ENCODE data around the gene ALPG.
"Not testable (repeated sequence)": the region's sequence is repeated elsewhere in the genome, so short reads cannot be mapped to it uniquely, and the experiment has no call there.

Gene ALPG

DNA sequence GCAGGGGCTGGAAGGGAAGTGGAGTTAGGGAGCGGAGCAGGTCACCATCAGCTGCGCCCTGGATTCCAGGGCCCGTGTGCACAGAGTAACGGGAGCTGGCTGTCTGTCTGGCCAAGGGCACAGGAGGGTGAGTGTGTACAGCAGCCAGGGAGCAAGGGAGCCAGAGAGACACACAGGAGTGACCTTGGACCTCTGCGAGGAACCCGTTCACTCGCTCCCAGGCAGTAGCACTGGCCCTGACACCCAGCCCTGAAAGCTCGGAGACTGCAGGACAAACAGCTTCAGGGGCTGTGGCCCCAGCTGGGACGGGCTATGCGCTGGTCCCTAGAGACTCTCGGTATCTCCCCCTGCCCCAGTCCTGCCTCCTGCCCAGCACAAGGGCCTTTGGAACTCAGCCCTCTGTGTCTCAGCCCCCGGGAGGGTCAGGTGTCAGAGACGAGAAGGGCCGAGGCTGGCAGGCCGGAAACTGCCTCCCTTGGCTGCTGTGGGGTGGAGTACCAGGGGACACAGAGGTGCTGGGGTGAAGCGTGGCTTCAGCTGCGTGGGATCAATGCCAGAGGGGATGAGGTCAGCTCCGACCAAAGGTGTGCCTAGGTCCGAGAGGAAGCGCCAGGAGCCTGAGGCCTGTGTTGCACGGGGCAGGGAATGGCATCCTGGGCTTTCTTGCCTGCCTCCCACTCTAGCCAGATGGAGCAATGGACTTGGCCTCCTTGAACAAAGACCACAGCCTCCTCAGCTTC lies 37.2 kb downstream of the ALPG start:
- not testable (repeated sequence) for H3K4me3 ChIP-seq (ENCODE audit: extremely low read depth, insufficient read depth, low read length, poor library complexity, severe bottlenecking); H3K4me1 ChIP-seq (ENCODE audit: control insufficient read depth, insufficient read depth, low read length, poor library complexity, severe bottlenecking); H3K9me3 ChIP-seq (ENCODE audit: control insufficient read depth, low read length); H3K36me3 ChIP-seq (ENCODE audit: control insufficient read depth, insufficient read depth, low read length); H3K27ac ChIP-seq (ENCODE audit: low read depth, low read length, severe bottlenecking)
- 86 to 92% methylated on average over 7 to 8 of the region's 21 CpGs for WGBS, 2 experiments (ENCODE audit: insufficient coverage in 2 of 2)

GRCh38 chr2:232444409-232445148 lies 37.9 kb downstream of the ALPG start:
- no peak overlapping the region for H3K27ac ChIP-seq (ENCODE audit: low read depth, low read length, severe bottlenecking)
- peaks cover 6% of the 10 kb centered on the region for H3K4me1 ChIP-seq (ENCODE audit: control insufficient read depth, insufficient read depth, low read length, poor library complexity, severe bottlenecking)
- H3K36me3 ChIP-seq (ENCODE audit: control insufficient read depth, insufficient read depth, low read length), result no peaks in the 10 kb centered on the region
- H3K4me3 ChIP-seq (ENCODE audit: extremely low read depth, insufficient read depth, low read length, poor library complexity, severe bottlenecking), result no peak overlapping the region
- WGBS, 2 experiments (ENCODE audit: insufficient coverage in 2 of 2), result 77 to 82% methylated on average over 11 to 21 of the region's 21 CpGs
- no peaks in the 10 kb centered on the region for H3K9me3 ChIP-seq (ENCODE audit: control insufficient read depth, low read length)

DNA sequence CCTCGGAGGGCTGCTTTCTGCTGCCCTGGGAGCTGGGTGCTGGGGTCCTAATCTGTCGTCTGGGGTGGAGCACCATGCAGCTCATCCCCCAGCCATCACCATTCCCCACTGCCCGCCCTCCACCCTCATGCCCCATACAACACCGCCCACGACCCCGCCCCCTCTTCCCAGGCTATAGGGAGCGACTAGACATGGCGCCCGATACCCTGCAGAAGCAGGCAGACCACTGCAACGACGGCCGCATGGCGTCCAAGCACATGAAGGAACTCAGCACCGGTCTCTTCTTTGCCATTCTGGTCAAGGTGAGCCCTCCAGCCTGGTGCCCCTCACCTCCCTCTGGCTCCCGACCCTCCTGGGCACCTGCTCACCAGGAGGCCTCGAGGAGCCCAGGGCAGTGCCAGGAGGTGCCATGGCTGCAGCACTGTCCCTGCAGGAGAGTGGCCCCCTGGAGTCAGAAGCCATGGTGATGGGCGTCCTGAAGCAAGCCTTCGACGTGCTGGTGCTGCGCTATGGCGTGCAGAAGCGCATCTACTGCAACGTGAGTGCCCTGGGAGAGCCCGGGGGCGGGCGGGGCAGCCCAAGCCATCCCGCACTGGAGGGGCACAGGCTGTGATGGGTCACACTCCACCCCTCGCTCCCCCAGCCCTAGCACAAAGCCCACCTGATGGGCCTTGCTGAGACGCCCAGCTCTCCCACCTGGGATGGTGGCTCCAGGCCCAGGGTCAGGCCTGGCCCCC lies 38.7 kb downstream of the ALPG start:
- not testable (repeated sequence) for H3K4me1 ChIP-seq (ENCODE audit: control insufficient read depth, insufficient read depth, low read length, poor library complexity, severe bottlenecking); H3K27ac ChIP-seq (ENCODE audit: low read depth, low read length, severe bottlenecking); H3K9me3 ChIP-seq (ENCODE audit: control insufficient read depth, low read length); H3K36me3 ChIP-seq (ENCODE audit: control insufficient read depth, insufficient read depth, low read length); H3K4me3 ChIP-seq (ENCODE audit: extremely low read depth, insufficient read depth, low read length, poor library complexity, severe bottlenecking)
- 79 to 84% methylated on average over 8 to 12 of the region's 29 CpGs for WGBS, 2 experiments (ENCODE audit: insufficient coverage in 2 of 2)

DNA sequence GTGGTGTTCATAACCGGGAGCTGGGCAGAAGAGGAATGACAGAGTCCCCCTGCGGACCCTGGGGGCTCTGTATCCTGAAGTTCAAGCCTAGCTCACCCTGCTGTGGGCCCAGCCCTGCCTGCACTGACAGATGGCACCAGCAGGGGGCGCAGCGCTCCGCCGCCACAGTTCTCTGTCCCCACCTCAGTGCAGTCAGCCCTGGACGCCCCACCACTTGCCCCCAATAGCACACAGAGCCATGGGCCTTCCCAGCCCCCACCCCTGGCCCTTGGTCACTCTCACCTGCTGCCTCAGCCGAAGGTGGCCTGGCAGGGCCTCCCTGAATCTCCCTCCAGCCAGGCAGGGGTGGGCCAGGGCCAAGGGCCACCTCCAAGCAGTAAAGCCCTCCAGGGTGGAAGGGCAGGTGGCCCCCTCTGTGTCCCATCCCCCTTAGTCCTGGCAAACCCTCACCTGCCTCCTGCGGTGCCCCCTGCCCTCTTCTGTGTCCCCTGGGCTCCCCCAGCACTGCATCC lies 39.7 kb downstream of the ALPG start:
- not testable (repeated sequence) for H3K36me3 ChIP-seq (ENCODE audit: control insufficient read depth, insufficient read depth, low read length); H3K27ac ChIP-seq (ENCODE audit: low read depth, low read length, severe bottlenecking); H3K4me3 ChIP-seq (ENCODE audit: extremely low read depth, insufficient read depth, low read length, poor library complexity, severe bottlenecking); H3K4me1 ChIP-seq (ENCODE audit: control insufficient read depth, insufficient read depth, low read length, poor library complexity, severe bottlenecking); H3K9me3 ChIP-seq (ENCODE audit: control insufficient read depth, low read length)
- 20 to 43% methylated on average over 1 to 5 of the region's 9 CpGs for WGBS, 2 experiments (ENCODE audit: insufficient coverage in 2 of 2)

DNA sequence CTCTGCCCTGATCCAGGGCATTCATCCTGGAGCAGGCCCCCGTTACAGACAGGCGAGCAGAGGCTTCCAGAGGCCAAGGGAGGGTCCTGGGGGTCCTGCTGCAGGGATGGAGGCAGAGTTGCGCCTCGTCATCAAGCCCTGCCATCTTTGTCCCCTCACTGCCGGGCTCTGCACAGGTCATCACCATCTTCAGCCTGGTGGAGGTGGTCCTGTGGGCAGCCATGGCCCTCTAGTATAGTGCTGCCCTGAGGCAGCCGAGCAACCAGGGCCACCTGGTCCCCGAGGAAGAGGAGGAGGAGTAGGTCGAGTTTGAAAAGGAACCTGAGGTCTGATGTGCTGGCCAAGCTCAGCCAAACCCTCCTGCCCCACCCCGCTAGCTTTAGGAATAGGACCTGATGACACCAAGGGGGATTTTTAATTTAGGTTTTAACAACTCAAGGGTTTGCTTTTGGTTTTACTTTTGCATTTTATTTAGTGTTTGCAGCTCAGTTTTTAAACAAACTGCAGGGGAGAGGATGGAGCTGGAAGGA lies 40.5 kb downstream of the ALPG start:
- WGBS, 2 experiments (ENCODE audit: insufficient coverage in 2 of 2), result 92 to 100% methylated on average over 2 to 5 of the region's 9 CpGs
- Histone ChIP-seq H3K27ac (ENCODE audit: low read depth, low read length, severe bottlenecking) (no peak overlapping the region), H3K9me3 (ENCODE audit: control insufficient read depth, low read length) (no peaks in the 10 kb centered on the region), H3K4me3 (ENCODE audit: extremely low read depth, insufficient read depth, low read length, poor library complexity, severe bottlenecking) (no peak overlapping the region), H3K36me3 (ENCODE audit: control insufficient read depth, insufficient read depth, low read length) (no peaks in the 10 kb centered on the region), H3K4me1 (ENCODE audit: control insufficient read depth, insufficient read depth, low read length, poor library complexity, severe bottlenecking) (peaks cover 6% of the 10 kb centered on the region)

- Histone ChIP-seq H3K9me3 (ENCODE audit: control insufficient read depth, low read length) (no peaks in the 10 kb centered on the region), H3K4me3 (ENCODE audit: extremely low read depth, insufficient read depth, low read length, poor library complexity, severe bottlenecking) (no peak overlapping the region), H3K27ac (ENCODE audit: low read depth, low read length, severe bottlenecking) (no peak overlapping the region), H3K4me1 (ENCODE audit: control insufficient read depth, insufficient read depth, low read length, poor library complexity, severe bottlenecking) (peaks cover 6% of the 10 kb centered on the region), H3K36me3 (ENCODE audit: control insufficient read depth, insufficient read depth, low read length) (no peaks in the 10 kb centered on the region)
- WGBS, 2 experiments (ENCODE audit: insufficient coverage in 2 of 2), result 85 to 91% methylated on average over 14 to 17 of the region's 18 CpGs
Observed at GRCh38 chr2:232447638-232448303, 41.1 kb downstream of the ALPG start.

DNA sequence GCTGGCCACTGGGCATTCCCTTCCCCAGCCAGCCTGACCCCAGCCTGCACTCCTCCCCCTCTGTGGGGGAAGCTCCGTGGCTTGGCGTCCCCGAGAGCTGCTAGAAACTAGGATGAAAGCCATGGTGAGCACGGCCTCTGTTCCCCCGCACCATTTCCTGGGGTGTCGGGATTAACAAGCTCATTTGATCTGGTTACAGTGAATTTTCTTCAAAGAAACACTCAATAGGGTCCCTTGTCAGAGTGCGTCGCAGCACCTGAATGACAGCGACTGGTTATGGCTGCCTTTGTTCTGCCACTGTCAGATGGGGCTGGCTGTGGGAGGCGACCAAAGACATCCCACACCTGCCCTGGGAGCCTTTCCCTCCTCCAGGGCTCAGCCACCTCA lies 41.7 kb downstream of the ALPG start:
- peaks cover 6% of the 10 kb centered on the region for H3K4me1 ChIP-seq (ENCODE audit: control insufficient read depth, insufficient read depth, low read length, poor library complexity, severe bottlenecking)
- no peaks in the 10 kb centered on the region for H3K36me3 ChIP-seq (ENCODE audit: control insufficient read depth, insufficient read depth, low read length)
- H3K9me3 ChIP-seq (ENCODE audit: control insufficient read depth, low read length), result no peaks in the 10 kb centered on the region
- no peak overlapping the region for H3K27ac ChIP-seq (ENCODE audit: low read depth, low read length, severe bottlenecking)
- WGBS, 2 experiments (ENCODE audit: insufficient coverage in 2 of 2), result 66 to 69% methylated on average over 5 to 7 of the region's 10 CpGs
- H3K4me3 ChIP-seq (ENCODE audit: extremely low read depth, insufficient read depth, low read length, poor library complexity, severe bottlenecking), result no peak overlapping the region

- 73 to 75% methylated on average over 6 to 12 of the region's 12 CpGs for WGBS, 2 experiments (ENCODE audit: insufficient coverage in 2 of 2)
- Histone ChIP-seq H3K4me3 (ENCODE audit: extremely low read depth, insufficient read depth, low read length, poor library complexity, severe bottlenecking) (no peak overlapping the region), H3K4me1 (ENCODE audit: control insufficient read depth, insufficient read depth, low read length, poor library complexity, severe bottlenecking) (peaks cover 6% of the 10 kb centered on the region), H3K27ac (ENCODE audit: low read depth, low read length, severe bottlenecking) (no peak overlapping the region), H3K9me3 (ENCODE audit: control insufficient read depth, low read length) (no peaks in the 10 kb centered on the region), H3K36me3 (ENCODE audit: control insufficient read depth, insufficient read depth, low read length) (no peaks in the 10 kb centered on the region)
Observed at GRCh38 chr2:232449964-232450363, 43.3 kb downstream of the ALPG start.

- H3K27ac ChIP-seq (ENCODE audit: low read depth, low read length, severe bottlenecking); H3K4me3 ChIP-seq (ENCODE audit: extremely low read depth, insufficient read depth, low read length, poor library complexity, severe bottlenecking); H3K4me1 ChIP-seq (ENCODE audit: control insufficient read depth, insufficient read depth, low read length, poor library complexity, severe bottlenecking); H3K9me3 ChIP-seq (ENCODE audit: control insufficient read depth, low read length); H3K36me3 ChIP-seq (ENCODE audit: control insufficient read depth, insufficient read depth, low read length): not testable (repeated sequence)
- 80 to 100% methylated on average over 1 to 3 of the region's 3 CpGs for WGBS, 2 experiments (ENCODE audit: insufficient coverage in 2 of 2)
Observed at GRCh38 chr2:232451645-232452044, 45.0 kb downstream of the ALPG start.

GRCh38 chr2:232454630-232455029 lies 48.0 kb downstream of the ALPG start:
- Histone ChIP-seq H3K4me1 (ENCODE audit: control insufficient read depth, insufficient read depth, low read length, poor library complexity, severe bottlenecking) (no peaks in the 10 kb centered on the region), H3K4me3 (ENCODE audit: extremely low read depth, insufficient read depth, low read length, poor library complexity, severe bottlenecking) (no peak overlapping the region), H3K36me3 (ENCODE audit: control insufficient read depth, insufficient read depth, low read length) (no peaks in the 10 kb centered on the region), H3K9me3 (ENCODE audit: control insufficient read depth, low read length) (no peaks in the 10 kb centered on the region), H3K27ac (ENCODE audit: low read depth, low read length, severe bottlenecking) (no peak overlapping the region)
- 85 to 90% methylated on average over 7 to 9 of the region's 9 CpGs for WGBS, 2 experiments (ENCODE audit: insufficient coverage in 2 of 2)

All from mesodermal cell (in vitro differentiated cells).